Testis (tissue), 2 donors: Measurements from ENCODE around the gene TGM1.
A peak's percentile ranks its signal among the peaks of the same experiment; 100 is the strongest.

Source experiments
- POLR2A ChIP-seq: fragments of 450-650 bp; IDR thresholded peaks from one replicate; pipeline ENCODE4 v1.6.1; 2017; ENCODE audit warnings: antibody characterized with exemption, mild to moderate bottlenecking, moderate library complexity
- TF ChIP-seq, protein P1 (sequence below), 3 experiments: fragments of 450-650 bp in 2 of 3; fragments of 200-600 bp in 1 of 3; sonication (generic) in 1 of 3; IDR thresholded peaks; one replicate each; pipeline ENCODE4 v1.5.1; 2016 to 2019; ENCODE audit warnings: antibody characterized with exemption in 3 of 3, mild to moderate bottlenecking in 2 of 3, moderate library complexity in 1 of 3

DNA sequence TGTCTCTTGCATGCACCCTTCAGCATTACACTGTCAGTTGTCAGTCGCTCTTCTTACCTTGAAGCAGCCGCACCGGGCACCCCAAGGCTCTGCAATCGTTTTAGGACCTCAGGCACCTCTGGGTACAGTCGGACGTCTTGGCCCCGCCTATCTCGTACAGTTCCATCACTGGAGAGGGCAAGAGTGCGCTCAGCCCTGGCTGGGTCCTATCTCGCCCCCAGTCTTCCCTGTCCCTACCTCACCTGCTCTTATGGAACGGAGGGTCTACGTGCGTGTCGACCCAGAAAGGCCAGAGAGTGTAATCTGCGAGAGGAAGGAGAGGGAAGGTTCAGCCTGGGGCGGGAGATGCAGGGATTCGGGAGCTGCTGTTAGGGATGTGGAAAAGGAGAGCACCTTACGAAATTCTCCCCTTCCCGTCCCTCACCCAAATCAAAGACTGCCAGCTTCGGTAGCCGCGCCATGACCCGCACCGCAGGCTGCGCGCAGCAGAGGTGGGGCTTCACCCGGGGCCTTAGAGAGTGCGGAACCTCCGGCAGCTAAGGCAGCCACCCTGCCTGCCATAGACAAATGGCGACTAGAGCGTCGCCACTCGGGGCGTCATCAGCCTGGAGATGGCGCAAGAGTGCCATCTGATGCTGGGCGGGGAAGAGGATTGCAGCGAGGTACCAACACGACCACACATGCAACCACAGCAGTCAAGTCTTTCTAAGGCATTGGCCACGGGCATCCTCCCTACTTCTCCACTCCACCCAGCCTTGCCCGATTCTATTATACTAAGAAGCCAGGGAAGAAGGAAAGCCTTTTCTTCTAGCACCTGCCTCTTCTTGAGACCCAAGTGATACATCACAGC lies 47.3 kb downstream of the TGM1 start, which contains the start of gene MDP1:
- TF ChIP-seq, protein P1, sequence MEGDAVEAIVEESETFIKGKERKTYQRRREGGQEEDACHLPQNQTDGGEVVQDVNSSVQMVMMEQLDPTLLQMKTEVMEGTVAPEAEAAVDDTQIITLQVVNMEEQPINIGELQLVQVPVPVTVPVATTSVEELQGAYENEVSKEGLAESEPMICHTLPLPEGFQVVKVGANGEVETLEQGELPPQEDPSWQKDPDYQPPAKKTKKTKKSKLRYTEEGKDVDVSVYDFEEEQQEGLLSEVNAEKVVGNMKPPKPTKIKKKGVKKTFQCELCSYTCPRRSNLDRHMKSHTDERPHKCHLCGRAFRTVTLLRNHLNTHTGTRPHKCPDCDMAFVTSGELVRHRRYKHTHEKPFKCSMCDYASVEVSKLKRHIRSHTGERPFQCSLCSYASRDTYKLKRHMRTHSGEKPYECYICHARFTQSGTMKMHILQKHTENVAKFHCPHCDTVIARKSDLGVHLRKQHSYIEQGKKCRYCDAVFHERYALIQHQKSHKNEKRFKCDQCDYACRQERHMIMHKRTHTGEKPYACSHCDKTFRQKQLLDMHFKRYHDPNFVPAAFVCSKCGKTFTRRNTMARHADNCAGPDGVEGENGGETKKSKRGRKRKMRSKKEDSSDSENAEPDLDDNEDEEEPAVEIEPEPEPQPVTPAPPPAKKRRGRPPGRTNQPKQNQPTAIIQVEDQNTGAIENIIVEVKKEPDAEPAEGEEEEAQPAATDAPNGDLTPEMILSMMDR (IDR thresholded peaks at IDR 0.05): peak; percentile 22 to 58 (median 46)
- TF ChIP-seq POLR2A: peak; percentile 14
